Endothelial cell of umbilical vein (primary cell): ENCODE data around the gene MKNK1. TPM values are rescaled to one million over a fixed set of nuclear protein-coding genes. Genes with fewer than 3 reads are reported as not detected.

Source experiments
- BruUV-seq: library from RNA; stranded (reverse); fragments of 400-500 nt; replicated peaks from 2 replicates; lab custom pipeline; 2021; lab: Mats Ljungman, UMichigan
- CTCF ChIA-PET: fragments of 300-600, 350-600 bp; sonication (Branson Sonifier 250); formaldehyde crosslinking; loops from one replicate; lab custom pipeline; 2021; ENCODE audit warnings: antibody characterized with exemption, inconsistent platforms; lab: Charles Lee
- POLR2A ChIA-PET: fragments of 300-600, 350-600 bp; sonication (Branson Sonifier 250); formaldehyde crosslinking; loops from one replicate; lab custom pipeline; 2021; ENCODE audit warnings: antibody characterized with exemption, inconsistent platforms; lab: Charles Lee
- DNase-seq: peaks from one replicate; pipeline ENCODE4 v3.0.0-alpha.2; 2011; ENCODE audit warnings: low read depth, low spot score
- FAIRE-seq: peaks from 2 replicates; lab custom pipeline; 2011; peaks lifted over from hg19 to GRCh38; lab: Jason Lieb, UNC
- H2AFZ ChIP-seq: 2 replicates; pipeline ENCODE4 v1.6.0; 2012; ENCODE audit warnings: low read depth, low read length, control low read depth, inconsistent platforms
- H3K27ac ChIP-seq: 2 replicates; pipeline ENCODE4 v1.5.1; 2011; ENCODE audit warnings: low read depth, mild to moderate bottlenecking, control low read depth, low read length, moderate library complexity; ENCODE audit not compliant: insufficient read depth
- H3K27me3 ChIP-seq, 2 experiments: 2 replicates each; pipeline versions ENCODE4 v1.6.0 to v1.6.1; 2011; ENCODE audit warnings: low read length in 2 of 2, mixed read lengths in 1 of 2; ENCODE audit not compliant: control insufficient read depth in 2 of 2, insufficient read depth in 2 of 2
- H3K36me3 ChIP-seq, 2 experiments: 2 replicates in 1 of 2; 3 replicates in 1 of 2; pipeline ENCODE4 v1.5.1; 2011; ENCODE audit warnings: low read length in 2 of 2, mild to moderate bottlenecking in 1 of 2, moderate library complexity in 1 of 2; ENCODE audit not compliant: control insufficient read depth in 2 of 2, insufficient read depth in 2 of 2; ENCODE audit errors: extremely low read depth in 1 of 2
- H3K4me1 ChIP-seq: 3 replicates; pipeline ENCODE4 v1.5.1; 2011; ENCODE audit warnings: mild to moderate bottlenecking, low read length; ENCODE audit not compliant: control insufficient read depth, insufficient read depth; ENCODE audit errors: extremely low read depth
- H3K4me2 ChIP-seq: 2 replicates; pipeline ENCODE4 v1.6.1; 2011; ENCODE audit warnings: low read length, control low read depth, mixed read lengths; ENCODE audit not compliant: insufficient read depth
- H3K4me3 ChIP-seq, 3 experiments: fragments of 200-600 bp in 1 of 3; sonication (generic), shearing (Covaris generic) in 1 of 3; replicated peaks in 1 of 3; 2 replicates each; pipeline ENCODE4 v1.5.1; 2011 to 2016; ENCODE audit warnings: control low read depth in 3 of 3, low read length in 3 of 3, mild to moderate bottlenecking in 2 of 3, inconsistent platforms in 1 of 3, low read depth in 1 of 3, moderate library complexity in 1 of 3; ENCODE audit not compliant: insufficient read depth in 1 of 3
- H3K79me2 ChIP-seq: 2 replicates; pipeline ENCODE4 v1.6.0; 2012; ENCODE audit warnings: low read length, inconsistent platforms; ENCODE audit not compliant: control insufficient read depth, insufficient read depth
- H3K9ac ChIP-seq: replicated peaks from 2 replicates; pipeline ENCODE3; 2011; ENCODE audit warnings: low read length, control low read depth; ENCODE audit not compliant: insufficient read depth; ENCODE audit errors: extremely low read depth
- H3K9me1 ChIP-seq: replicated peaks from 3 replicates; pipeline ENCODE4 v1.6.0; 2011; ENCODE audit warnings: mild to moderate bottlenecking, low read length; ENCODE audit not compliant: control insufficient read depth, insufficient read depth; ENCODE audit errors: extremely low read depth
- H3K9me3 ChIP-seq: replicated peaks from 2 replicates; pipeline ENCODE4 v1.5.1; 2012; ENCODE audit warnings: low read length, inconsistent platforms; ENCODE audit not compliant: control insufficient read depth, insufficient read depth
- H4K20me1 ChIP-seq: replicated peaks from 2 replicates; pipeline ENCODE3; 2011; ENCODE audit warnings: mild to moderate bottlenecking, low read length; ENCODE audit not compliant: control insufficient read depth, insufficient read depth; ENCODE audit errors: extremely low read depth
- EZH2 ChIP-seq: IDR thresholded peaks from 2 replicates; pipeline ENCODE4 v1.6.1; 2012; ENCODE audit warnings: borderline replicate concordance, low read depth, mild to moderate bottlenecking, moderate library complexity, low read length, inconsistent platforms; ENCODE audit not compliant: severe bottlenecking
- GATA2 ChIP-seq: IDR thresholded peaks from 2 replicates; pipeline ENCODE4 v1.7.0; 2011; ENCODE audit warnings: low read depth, mild to moderate bottlenecking, moderate library complexity, mixed read lengths, low read length; ENCODE audit not compliant: insufficient read length, insufficient read depth
- MYC ChIP-seq: IDR thresholded peaks from one replicate; pipeline ENCODE4 v1.6.1; 2011; ENCODE audit warnings: mild to moderate bottlenecking, low read depth, low read length
- POLR2A ChIP-seq: IDR thresholded peaks from 2 replicates; pipeline ENCODE4 v1.6.1; 2012; ENCODE audit warnings: low read depth, mild to moderate bottlenecking, control low read depth, low read length
- dilution Hi-C: fragments of 300-500 bp; cut with MboI; formaldehyde crosslinking; loops from one replicate; pipeline ENCODE4 v1.15.0; 2019; ENCODE audit warnings: low sequenced_read_pairs; ENCODE audit not compliant: extremely low pct_ligation_motif_present
- intact Hi-C: fragments of 100-400 bp; cut with micrococcal nuclease; formaldehyde crosslinking; loops from one replicate; pipeline ENCODE4 v1.10.0; 2022
- polyA plus RNA-seq, 4 experiments: library from polyadenylated mRNA; depleted of rRNA in 3 of 4; stranded (reverse) in 3 of 4; unstranded in 1 of 4; fragments of >200 nt; gene quantifications; 2 replicates each; pipeline versions ENCODE4 v1.2.1 to v1.2.3, GENCODE V29; 2011 to 2012; ENCODE audit warnings: missing spikeins in 1 of 4
- total RNA-seq: library from RNA; stranded (reverse); gene quantifications from 2 replicates; pipeline ENCODE4 v1.2.3, GENCODE V29; 2021

Gene MKNK1
- total and polyA plus RNA-seq, 2 donors (not counting 3 experiments of a cell fraction or from before 2014, with no cell fraction given) = 32.9 to 42.6 TPM

DNA sequence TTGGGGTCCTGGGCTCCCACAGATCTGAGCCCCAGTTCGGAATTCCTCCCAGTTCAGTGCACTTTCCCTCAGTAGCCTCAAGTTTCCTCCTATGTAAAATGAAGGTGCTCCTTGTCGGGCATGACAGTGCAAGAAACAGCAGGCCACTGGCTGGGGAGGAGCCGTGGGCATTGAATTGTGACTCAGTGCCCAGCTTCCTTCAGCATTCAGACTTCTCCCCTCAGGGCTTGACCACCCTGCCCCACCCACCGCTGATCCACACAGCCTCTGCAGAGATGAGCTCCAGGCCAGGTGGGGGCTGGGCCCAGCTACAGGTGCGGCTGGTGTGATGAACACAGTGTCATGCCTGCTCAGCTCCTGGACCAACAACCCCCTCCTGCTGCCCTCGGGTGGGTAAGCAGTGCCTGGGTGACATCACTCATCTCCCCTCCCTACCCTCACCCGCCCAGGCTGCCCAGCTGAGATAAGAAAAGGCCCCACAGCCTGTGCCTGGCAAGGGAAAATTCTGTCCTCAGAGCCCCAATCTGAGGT lies 7.7 kb upstream of the MKNK1 start:
- dilution Hi-C loops = no loop called here
- Histone ChIP-seq H3K4me3 (no peak overlapping the region), H4K20me1 (no peaks in the 10 kb centered on the region), H3K36me3 (peaks cover 0 to 11% of the 10 kb centered on the region in 2 experiments), H3K79me2 (no peaks in the 10 kb centered on the region), H3K9me3 (no peaks in the 10 kb centered on the region), H3K27ac (no peak overlapping the region), H2AFZ (no peak overlapping the region), H3K4me1 (peaks cover 6% of the 10 kb centered on the region), H3K9ac (no peak overlapping the region), H3K27me3 (no peaks in the 10 kb centered on the region), H3K9me1 (no peaks in the 10 kb centered on the region), H3K4me2 (no peak overlapping the region)
- BruUV-seq = no TSS peak
- FAIRE-seq = no peak
- no peak for TF ChIP-seq EZH2
- ChIA-PET POLR2A (no interaction called here), CTCF (no interaction called here)
- DNase-seq = no peak
- intact Hi-C loops = no loop called here

DNA sequence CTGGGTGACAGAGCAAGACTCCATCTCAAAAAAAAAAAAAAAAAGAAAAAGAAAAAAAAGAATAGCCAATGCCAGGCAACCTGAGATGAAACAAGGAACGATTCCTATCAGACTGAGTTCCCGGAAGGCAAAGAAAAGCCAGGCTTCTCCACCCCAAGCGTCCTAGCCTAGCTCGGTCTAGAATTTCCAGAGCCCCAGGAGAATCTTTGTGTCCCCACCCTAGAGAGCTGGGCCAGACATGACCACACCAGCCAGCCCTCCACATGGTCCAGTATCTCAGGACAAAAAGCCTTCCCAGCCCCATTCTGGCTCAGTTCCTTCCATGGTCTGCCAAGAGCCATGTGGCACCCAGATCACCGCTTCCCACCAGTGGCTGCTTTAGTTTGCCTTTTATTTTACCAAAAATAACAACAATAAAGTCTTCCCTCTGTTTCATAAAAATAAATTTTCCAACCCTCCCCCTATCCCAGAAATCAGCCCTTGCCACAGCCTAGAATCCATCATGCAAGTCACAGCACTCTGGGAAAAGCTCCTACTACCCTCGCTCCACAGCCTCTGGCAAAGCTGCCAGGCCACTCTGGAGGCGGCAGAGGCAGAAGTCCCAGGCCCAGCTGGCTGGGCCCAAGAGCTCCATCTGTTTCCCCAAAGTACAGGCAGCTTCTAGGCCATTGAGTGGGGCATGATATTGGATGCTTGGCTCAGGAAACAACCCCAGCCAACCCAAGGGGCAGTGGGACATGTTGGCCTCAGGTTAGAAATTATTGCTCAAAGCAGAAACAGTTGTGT lies 3.5 kb upstream of the MKNK1 start:
- H3K4me3 ChIP-seq = no peak overlapping the region
- ChIA-PET CTCF (no interaction called here), POLR2A (no interaction called here)
- H2AFZ ChIP-seq = no peak overlapping the region
- peaks cover 0 to 11% of the 10 kb centered on the region in 2 experiments for H3K36me3 ChIP-seq
- no peak for DNase-seq
- no peaks in the 10 kb centered on the region for H3K9me1 ChIP-seq
- H3K79me2 ChIP-seq = no peaks in the 10 kb centered on the region
- intact Hi-C loops (no loop called here), dilution Hi-C loops (no loop called here)
- no peak overlapping the region for H3K9ac ChIP-seq
- peaks cover 13% of the 10 kb centered on the region for H3K4me1 ChIP-seq
- H3K4me2 ChIP-seq = no peak overlapping the region
- H3K9me3 ChIP-seq = no peaks in the 10 kb centered on the region
- no TSS peak for BruUV-seq
- no peaks in the 10 kb centered on the region for H3K27me3 ChIP-seq
- no peak for FAIRE-seq
- no peak for TF ChIP-seq MYC
- no peak for TF ChIP-seq POLR2A
- TF ChIP-seq GATA2 = no peak
- H4K20me1 ChIP-seq = no peaks in the 10 kb centered on the region
- H3K27ac ChIP-seq = no peak overlapping the region
